ENCODE results near the gene LSM11. TPM values are rescaled to one million over a fixed set of nuclear protein-coding genes. Genes with fewer than 3 reads are reported as not detected.
"Not testable (repeated sequence)": the region's sequence is repeated elsewhere in the genome, so short reads cannot be mapped to it uniquely, and the experiment has no call there.

LSM11 gene
- 5.0 and 5.4 TPM in 2 replicates for total RNA-seq

- peak; percentile 85 to 89 for DNase-seq (ENCODE audit: low read depth in 2 of 2)
These were observed at the start of gene LSM11 for GRCh38 chr5:157743163-157744050. Gene LSM11, plus strand, starts transcription at chr5:157743712. Its CDS starts 39 bp downstream, at chr5:157743751.

GRCh38 chr5:157693816-157694215 is 49.7 kb upstream of the LSM11 start:
- not testable (repeated sequence) for DNase-seq (ENCODE audit: low read depth in 2 of 2)

- DNase-seq (ENCODE audit: low read depth in 2 of 2) = not testable (repeated sequence)
These were observed 47.4 kb upstream of the LSM11 start for GRCh38 chr5:157696154-157696553.

GRCh38 chr5:157698674-157699073 is 44.8 kb upstream of the LSM11 start:
- DNase-seq (ENCODE audit: low read depth in 2 of 2) = not testable (repeated sequence)

DNA sequence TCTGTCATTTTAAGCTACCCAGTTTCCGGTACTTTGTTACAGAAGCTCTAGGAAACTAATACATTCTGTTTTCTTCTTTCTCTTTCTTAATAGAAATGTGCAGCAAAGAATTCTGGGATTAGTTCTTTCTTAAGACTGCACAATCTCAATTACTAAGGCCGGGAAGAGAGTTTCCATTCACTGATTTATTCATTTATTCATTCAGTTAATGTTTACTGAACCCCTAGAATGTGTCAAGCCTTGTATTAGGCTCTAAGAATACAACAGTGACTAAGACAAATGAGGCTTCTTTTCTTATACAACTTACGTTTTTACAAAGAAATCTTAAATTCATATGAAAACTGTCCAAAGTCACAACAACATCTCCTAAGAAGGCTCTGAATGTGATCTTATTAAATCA is 39.8 kb upstream of the LSM11 start:
- DNase-seq (ENCODE audit: low read depth in 2 of 2) = no peak

DNA sequence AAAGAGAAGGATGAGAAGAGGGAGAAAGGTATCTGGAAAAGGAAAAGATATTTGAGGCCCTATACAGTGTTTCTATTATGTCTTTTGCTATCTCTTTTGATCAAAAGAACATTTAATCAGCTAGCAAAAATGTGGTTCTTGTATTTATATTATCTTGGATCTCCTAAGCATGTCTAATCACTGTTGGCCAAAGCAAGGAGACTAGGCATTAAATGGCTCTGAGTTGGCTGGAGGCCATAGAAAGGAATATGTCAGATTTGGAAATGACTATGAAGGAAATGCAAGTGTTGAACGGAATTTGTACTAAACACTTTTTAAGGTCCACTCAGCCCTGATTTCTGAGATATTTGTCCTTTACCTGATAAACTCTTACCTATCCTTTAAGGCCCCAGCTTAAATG is 34.6 kb upstream of the LSM11 start:
- peak in 1 of 2 donors; percentile 41 for DNase-seq (ENCODE audit: low read depth in 2 of 2)

DNA sequence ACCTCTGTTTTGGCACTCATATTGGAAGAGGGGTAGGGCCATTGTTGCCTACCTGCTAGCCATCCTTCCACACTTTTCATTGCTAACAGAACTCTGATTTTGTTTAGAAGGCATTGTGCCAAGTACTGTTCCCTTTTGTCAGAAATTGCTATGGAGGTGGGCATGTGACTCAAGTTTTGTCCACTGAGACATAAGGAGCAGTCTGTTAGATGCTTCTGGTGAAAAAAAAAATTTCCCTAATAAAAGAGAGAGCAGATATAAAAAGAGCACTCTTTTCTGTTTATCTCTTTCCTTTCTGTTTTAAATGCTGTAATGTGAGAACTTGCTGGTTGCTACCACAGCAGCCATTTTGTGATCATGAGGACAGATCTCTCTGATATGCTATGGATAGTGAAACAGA is 34.2 kb upstream of the LSM11 start:
- no peak for DNase-seq (ENCODE audit: low read depth in 2 of 2)

DNA sequence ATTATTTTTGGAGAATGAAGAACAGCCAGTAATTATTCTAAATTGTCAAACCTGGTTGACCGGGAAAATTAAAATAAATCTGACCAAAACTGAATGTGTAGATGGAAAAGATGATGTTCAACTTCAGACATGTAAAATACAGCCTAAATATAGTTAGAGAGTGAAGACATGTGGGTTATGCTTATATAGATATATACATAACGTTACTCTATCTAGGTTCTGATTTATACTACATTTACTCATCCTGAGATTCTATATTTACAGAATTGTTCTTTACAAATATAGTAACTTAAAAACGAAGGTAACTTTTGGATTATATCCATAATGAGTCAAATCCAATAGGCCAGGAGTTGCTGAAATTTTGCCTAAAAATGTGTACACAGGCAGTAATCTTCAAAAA is 33.1 kb upstream of the LSM11 start:
- no peak for DNase-seq (ENCODE audit: low read depth in 2 of 2)

GRCh38 chr5:157710882-157711281 is 32.6 kb upstream of the LSM11 start:
- peak in 1 of 2 donors; percentile 8 for DNase-seq (ENCODE audit: low read depth in 2 of 2)

DNA sequence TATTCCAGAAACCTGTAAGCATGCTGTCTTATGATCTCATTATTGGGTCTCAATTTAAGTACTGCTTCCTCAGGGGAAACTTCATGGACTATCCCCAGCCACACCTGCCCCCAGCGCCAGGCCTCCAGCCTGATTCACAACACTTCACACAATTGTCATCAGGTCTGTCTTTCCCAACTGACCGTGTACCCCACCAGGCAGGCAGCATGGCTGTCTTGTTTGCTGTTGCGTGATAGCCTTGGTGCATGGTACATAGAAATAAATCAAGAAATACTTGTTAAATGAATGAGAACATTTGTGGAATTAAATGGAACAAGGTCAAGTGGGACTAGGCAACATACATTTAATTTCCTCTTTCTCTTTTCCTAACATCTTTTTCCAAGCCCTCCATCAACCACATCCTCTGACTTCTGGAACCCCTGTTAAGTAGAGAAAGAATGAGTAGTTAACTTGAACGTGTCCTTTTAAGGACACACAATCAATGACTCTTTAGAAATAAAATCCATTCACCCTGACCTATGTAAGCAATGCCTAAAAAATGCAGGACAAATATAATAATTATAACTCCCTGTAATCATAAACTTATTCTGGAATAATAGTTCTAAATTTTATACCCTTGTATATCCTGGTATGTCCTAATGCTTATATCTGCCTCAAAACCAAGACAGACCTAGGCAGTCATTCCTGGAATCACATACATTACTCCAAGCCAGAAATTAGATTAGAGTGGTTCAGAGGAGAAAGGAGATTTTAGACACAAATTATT is 29.5 kb upstream of the LSM11 start:
- DNase-seq (ENCODE audit: low read depth in 2 of 2) = no peak

GRCh38 chr5:157714596-157714864 is 29.0 kb upstream of the LSM11 start:
- peak in 1 of 2 donors; percentile 36 for DNase-seq (ENCODE audit: low read depth in 2 of 2)

GRCh38 chr5:157718519-157718918 is 25.0 kb upstream of the LSM11 start:
- peak; percentile 76 to 78 for DNase-seq (ENCODE audit: low read depth in 2 of 2)

GRCh38 chr5:157719245-157719644 is 24.3 kb upstream of the LSM11 start:
- DNase-seq (ENCODE audit: low read depth in 2 of 2) = no peak

DNA sequence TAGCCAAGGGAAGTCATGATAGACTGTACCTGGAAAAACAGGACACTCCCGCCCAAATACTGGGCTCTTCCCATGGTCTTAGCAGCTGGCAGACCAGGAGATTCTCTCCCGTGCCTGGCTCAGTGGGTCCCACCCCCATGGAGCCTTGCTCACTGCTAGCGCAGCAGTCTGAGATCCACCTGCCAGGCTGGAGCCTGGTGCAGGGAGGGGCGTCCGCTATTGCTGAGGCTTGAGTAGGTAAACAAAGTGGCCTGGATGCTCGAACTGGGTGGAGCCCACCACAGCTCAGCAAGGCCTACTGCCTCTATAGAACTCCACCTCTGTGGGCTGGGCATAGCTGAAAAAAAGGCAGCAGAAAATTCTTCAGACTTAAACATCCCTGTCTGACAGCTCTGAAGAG is 22.4 kb upstream of the LSM11 start:
- DNase-seq (ENCODE audit: low read depth in 2 of 2) = no peak

DNA sequence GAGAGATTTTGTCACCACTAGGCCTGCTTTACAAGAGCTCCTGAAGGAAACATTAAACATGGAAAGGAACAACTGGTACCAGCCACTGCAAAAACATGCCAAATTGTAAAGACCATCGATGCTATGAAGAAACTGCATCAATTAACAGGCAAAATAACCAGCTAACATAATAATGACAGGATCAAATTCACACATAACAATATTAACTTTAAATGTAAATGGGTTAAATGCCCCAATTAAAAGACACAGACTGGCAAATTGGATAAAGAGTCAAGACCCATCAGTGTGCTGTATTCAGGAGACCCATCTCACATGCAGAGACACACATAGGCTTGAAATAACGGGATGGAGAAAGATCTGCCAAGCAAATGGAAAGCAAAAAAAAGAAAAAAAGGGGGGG is 20.6 kb upstream of the LSM11 start:
- not testable (repeated sequence) for DNase-seq (ENCODE audit: low read depth in 2 of 2)

DNA sequence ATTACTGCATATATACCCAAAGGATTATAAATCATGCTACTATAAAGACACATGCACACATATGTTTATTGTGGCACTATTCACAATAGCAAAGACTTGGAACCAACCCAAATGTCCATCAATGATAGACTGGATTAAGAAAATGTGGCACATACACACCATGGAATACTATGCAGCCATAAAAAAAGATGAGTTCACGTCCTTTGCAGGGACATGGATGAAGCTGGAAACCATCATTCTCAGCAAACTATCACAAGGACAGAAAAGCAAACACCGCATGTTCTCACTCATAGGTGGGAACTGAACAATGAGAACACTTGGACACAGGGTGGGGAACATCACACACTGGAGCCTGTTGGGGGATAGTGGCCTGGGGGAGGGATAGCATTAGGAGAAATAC is 16.9 kb upstream of the LSM11 start:
- DNase-seq (ENCODE audit: low read depth in 2 of 2) = not testable (repeated sequence)

DNA sequence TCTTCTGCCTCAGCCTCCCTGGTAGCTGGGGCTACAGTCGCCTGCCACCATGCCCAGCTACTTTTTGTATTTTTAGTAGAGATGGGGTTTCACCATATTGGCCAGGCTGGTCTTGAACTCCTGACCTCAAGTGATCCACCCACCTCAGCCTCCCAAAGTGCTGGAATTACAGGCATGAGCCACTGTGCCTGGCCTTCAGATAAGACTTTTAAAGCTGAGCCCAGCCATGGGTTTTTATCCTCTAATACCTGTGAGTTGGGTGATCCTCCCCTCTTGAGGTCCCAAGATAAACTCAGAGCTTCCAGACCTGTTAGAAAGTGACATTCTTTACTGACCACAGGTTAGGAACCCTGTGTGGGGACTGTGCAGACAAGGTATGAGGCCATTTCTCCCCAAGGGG is 15.7 kb upstream of the LSM11 start:
- DNase-seq (ENCODE audit: low read depth in 2 of 2) = not testable (repeated sequence)

GRCh38 chr5:157729858-157730257 is 13.7 kb upstream of the LSM11 start:
- no peak for DNase-seq (ENCODE audit: low read depth in 2 of 2)

DNA sequence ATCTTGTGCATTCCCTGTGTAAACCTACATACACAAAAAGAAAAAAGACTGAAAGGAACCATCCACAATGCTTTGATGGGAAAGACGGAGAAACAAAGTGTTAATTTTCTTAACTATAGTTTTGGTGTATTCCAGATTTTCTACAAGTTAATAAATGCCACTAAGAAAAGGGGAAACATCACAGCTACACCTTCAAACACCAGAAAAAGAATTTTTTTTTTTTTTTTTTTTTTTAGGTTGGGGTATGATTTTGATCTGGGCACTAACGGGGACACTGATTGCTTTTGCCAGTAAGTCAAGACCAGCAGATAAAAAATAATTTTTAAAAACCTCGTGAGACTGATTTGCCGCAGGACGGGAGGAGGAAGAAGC is 12.6 kb upstream of the LSM11 start:
- DNase-seq (ENCODE audit: low read depth in 2 of 2) = no peak

- peak; percentile 96 to 97 for DNase-seq (ENCODE audit: low read depth in 2 of 2)
These were observed 12.0 kb upstream of the LSM11 start, which contains the start of gene THG1L for GRCh38 chr5:157731272-157732129. Gene THG1L, plus strand, starts transcription at chr5:157731420. Its CDS starts 21 bp downstream, at chr5:157731441.

GRCh38 chr5:157732130-157732514 is 11.4 kb upstream of the LSM11 start:
- no peak for DNase-seq (ENCODE audit: low read depth in 2 of 2)

Data from lung microvascular endothelial cell (primary cell).